Measurements from ENCODE around the gene DNAAF3.

DNAAF3 gene

GRCh38 chr19:55152017-55152416 lies 14.4 kb downstream of the DNAAF3 start:
- no peak for DNase-seq

- no peak for DNase-seq
Observed at GRCh38 chr19:55149078-55150003, 17.1 kb downstream of the DNAAF3 start, which contains the start of gene TNNT1. Gene TNNT1 (minus strand): TSS chr19:55149206. CDS start chr19:55147157, 2,049 bp downstream.

GRCh38 chr19:55147545-55148251 lies 18.7 kb downstream of the DNAAF3 start:
- no peak for DNase-seq

DNA sequence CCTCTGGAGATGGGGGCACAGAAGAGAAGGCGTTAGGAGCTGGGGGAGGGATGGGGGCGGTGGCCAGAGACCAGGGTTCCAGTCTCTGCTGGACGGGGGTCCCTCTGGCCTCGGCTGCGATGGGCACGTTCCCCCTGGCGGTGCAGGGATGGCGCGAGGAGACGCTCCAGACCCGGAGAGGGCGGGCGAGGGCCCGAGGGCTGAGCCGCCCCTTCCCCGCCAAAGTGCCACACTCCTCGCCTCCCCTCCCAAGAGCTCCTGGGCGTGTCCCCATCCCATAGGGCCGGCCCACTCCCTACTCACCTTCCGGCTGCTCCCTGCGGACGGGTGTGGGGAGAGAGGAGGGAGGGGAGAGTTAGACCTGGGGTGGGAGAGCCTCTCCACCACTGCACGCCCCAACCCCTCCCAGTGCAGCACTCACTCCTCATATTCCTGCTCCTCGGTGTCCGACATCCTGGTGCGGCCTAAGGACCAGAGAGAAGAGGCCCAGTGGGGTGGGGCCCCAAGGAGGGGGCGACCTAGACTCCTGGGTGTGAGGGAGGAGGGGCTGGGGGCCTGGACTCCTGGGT lies 19.6 kb downstream of the DNAAF3 start:
- peak; percentile 27 to 55 for DNase-seq

GRCh38 chr19:55146078-55146704 lies 20.2 kb downstream of the DNAAF3 start:
- DNase-seq, result peak; percentile 58 to 72

DNA sequence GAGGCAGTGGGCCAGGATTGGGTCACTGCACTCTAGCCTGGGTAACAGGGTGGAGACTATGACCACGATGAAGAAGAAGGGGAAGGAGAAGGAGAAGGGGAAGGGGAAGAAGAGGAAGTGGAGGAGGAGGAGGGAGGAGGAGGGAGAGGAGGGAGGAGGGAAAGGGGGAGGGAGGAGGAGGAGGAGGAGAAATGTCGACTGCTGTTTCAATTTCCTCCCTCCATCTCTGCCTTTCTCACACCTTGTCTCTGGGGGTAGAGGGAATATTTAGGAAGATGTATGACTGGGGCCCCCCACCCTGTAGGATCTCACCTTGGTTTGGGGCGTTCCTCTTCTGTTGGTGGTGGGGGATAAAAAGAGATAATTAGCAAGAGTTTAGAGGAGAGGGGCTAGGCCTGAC lies 21.2 kb downstream of the DNAAF3 start:
- no peak for DNase-seq

- DNase-seq, result no peak
Observed at GRCh38 chr19:55141696-55142095, 24.7 kb downstream of the DNAAF3 start.

DNA sequence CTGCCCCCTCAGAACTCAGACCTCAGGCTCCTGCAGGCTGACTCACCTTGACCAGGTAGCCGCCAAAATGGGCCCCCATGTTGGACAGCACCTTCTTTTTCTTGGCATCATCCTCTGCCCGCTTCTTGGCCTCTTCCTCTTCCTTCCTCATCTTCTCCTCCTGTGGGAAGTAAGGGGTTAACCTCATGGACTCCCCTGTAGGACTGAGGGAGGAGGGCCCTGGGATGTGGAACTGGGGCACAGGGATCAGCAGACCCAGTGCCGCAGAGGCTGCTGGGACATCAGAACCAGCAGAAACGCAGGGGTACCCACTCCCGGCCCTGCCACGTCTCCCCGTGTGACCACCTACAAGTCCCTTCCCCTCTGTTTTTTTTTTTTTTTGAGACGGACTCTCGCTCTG lies 28.5 kb downstream of the DNAAF3 start:
- no peak for DNase-seq

GRCh38 chr19:55136399-55137102 lies 29.9 kb downstream of the DNAAF3 start:
- DNase-seq, result no peak

- no peak for DNase-seq
Observed at GRCh38 chr19:55134736-55135135, 31.7 kb downstream of the DNAAF3 start.

GRCh38 chr19:55133639-55134444 lies 32.6 kb downstream of the DNAAF3 start:
- no peak for DNase-seq

GRCh38 chr19:55132453-55133129 lies 33.8 kb downstream of the DNAAF3 start:
- DNase-seq, result no peak

DNA sequence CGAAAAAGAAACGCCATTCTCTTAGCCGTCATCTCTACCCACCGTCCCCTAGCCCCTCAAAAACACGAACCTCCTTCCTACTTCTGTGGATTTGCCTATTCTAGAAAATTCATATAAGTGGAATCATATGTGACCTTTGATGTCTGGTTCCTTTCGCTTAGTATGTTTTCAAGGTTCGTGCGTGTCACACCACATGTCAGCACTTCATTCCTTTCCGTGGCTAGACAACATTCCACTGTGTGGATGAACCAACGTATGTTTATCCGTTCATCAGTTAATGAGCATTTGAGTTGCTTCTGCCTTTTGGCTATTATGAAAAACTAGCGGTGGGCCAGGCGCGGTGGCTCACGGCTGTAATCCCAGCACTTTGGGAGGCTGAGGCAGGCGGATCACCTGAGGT lies 35.0 kb downstream of the DNAAF3 start:
- no peak for DNase-seq

DNA sequence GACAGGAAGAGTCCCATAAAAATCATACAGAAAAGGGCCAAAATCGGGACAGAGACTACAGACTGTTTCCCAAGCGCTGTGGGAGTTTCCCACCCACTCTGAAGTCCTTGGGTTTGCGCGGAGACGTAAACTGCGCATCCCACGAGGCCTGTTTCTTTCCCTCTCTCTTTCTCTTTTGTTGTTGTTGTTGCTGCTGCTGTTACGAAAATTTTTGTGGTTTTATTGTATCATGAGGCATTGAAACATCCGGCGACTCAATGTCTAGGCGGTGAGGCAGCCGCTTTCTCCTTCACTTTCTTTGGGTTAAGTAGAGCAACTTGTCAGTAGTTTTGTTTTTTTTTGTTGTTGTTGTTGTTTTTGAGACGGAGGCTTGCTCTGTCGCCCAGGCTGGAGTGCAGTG lies 47.4 kb downstream of the DNAAF3 start:
- no peak for DNase-seq

DNA sequence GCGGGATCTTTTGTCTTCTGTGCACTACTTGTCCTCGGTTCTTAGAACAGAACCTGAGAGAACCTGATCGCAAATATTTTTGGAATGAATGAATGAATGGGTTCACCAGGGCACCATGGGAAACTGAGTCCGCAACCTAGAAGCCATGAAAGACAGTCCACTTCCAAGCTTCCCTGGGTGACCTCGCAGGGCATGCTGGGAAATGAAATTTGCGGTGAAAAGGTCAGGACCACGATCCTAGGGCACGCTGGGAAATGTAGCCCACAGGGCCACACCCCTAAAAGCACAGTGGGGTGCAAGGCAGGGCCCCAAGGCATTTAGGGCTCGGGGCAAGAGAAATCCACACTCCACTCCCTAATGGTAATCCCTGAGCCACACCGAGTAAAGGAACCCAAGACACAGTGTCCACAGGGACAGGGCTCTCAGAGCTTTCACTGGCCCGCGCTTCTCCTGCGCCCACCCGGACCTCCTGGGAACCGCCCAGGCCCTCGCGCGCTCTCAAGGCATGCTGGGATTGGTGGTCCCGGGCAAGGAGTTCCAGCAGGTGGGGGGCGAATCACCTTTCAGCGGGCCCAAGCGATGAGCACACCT lies 47.9 kb downstream of the DNAAF3 start:
- no peak for DNase-seq

GRCh38 chr19:55117663-55118391 lies 48.6 kb downstream of the DNAAF3 start:
- DNase-seq, result peak; percentile 98

DNA sequence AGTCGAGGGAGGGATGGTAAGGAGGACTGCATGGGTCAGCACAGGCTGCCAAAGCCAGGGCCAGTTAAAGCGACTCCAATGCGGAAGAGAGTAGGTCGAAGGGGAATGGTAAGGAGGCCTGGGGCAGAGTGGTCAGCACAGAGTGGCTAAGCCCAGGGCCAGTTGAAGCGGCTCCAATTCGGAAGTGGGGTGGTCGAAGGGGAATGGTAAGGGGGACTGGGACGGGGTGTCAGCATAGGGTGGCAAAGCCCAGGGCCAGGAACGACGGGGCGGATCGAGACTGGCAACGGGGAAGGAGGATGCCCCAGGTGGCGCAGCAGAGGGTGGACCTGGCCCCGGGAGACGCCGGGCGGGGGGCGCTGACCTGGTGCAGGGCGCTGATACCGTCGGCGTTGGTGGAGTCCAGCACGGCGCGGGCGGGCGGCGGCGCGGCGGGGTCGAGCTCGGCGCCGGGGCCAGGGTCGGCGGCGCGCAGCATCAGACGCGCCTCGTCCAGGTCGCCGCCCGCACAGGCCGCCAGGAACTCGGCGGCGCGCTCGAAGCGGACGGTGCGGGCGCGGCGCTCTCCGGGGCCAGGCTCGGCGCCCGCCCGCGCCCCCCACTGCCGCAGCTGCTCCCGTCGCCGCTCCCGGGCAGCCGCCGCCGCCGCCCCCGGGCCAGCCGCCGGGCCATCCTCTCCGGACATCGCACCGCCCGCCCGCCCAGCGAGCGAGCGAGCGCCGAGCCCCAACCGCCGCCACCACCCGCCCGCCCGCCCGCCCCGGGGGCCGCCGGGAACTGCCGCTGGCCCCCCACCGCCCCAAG lies 49.4 kb downstream of the DNAAF3 start, which contains the start of gene PPP1R12C:
PPP1R12C (minus strand) TSS at position 779 of the 804 bp plus-strand sequence; CDS start at position 685, 94 bp downstream.
- no peak for DNase-seq

- peak; percentile 92 to 93 for DNase-seq
Observed at GRCh38 chr19:55116232-55116858, 50.1 kb downstream of the DNAAF3 start.
